Neural cell (in vitro differentiated cells): ENCODE measurements around the gene AOAH. TPM values are rescaled to one million over a fixed set of nuclear protein-coding genes. Genes with fewer than 3 reads are reported as not detected.
"Not testable (repeated sequence)": the region's sequence is repeated elsewhere in the genome, so short reads cannot be mapped to it uniquely, and the experiment has no call there.

Experiments used
- H2AFZ ChIP-seq: fragments of 200-600, 300-800 bp; sonication (generic), shearing (Covaris generic); 2 replicates; pipeline ENCODE4 v1.6.0; 2014; ENCODE audit warnings: low read depth, mild to moderate bottlenecking, antibody characterized with exemption, low read length, moderate library complexity
- H3F3A ChIP-seq: fragments of 200-600 bp; shearing (Covaris generic); 2 replicates; pipeline ENCODE4 v1.6.1; 2016; ENCODE audit warnings: mild to moderate bottlenecking, moderate library complexity, mixed read lengths, antibody characterized with exemption, low read length; ENCODE audit not compliant: insufficient read depth, poor library complexity, severe bottlenecking
- H3K27ac ChIP-seq: fragments of 200-600, 300-800 bp; sonication (generic), shearing (Covaris generic); 2 replicates; pipeline ENCODE4 v1.5.1; 2014; ENCODE audit warnings: mild to moderate bottlenecking, low read length, moderate library complexity
- H3K27me3 ChIP-seq: fragments of 300-800, 200-600 bp; sonication (generic), shearing (Covaris generic); 2 replicates; pipeline ENCODE4 v1.6.0; 2014; ENCODE audit warnings: mild to moderate bottlenecking, low read depth, low read length, moderate library complexity; ENCODE audit not compliant: insufficient read depth
- H3K36me3 ChIP-seq: fragments of 300-800, 200-600 bp; sonication (generic), shearing (Covaris generic); 2 replicates; pipeline ENCODE4 v1.5.1; 2014; ENCODE audit warnings: mild to moderate bottlenecking, antibody characterized with exemption, low read length, moderate library complexity; ENCODE audit not compliant: insufficient read depth
- H3K4me2 ChIP-seq: fragments of 300-800, 200-600 bp; sonication (generic), shearing (Covaris generic); 2 replicates; pipeline ENCODE4 v1.6.0; 2014; ENCODE audit warnings: mild to moderate bottlenecking, low read length
- H3K4me3 ChIP-seq: fragments of 300-800, 200-600 bp; sonication (generic), shearing (Covaris generic); 2 replicates; pipeline ENCODE4 v1.5.1; 2014; ENCODE audit warnings: mild to moderate bottlenecking, low read length, moderate library complexity
- H3K79me2 ChIP-seq: fragments of 200-600 bp; shearing (Covaris generic); replicated peaks from 2 replicates; pipeline ENCODE4 v1.6.0; 2014; ENCODE audit warnings: mild to moderate bottlenecking, low read length, moderate library complexity; ENCODE audit not compliant: insufficient read depth
- H3K9ac ChIP-seq: fragments of 300-800, 200-600 bp; sonication (generic), shearing (Covaris generic); 2 replicates; pipeline ENCODE4 v1.6.1; 2016; ENCODE audit warnings: mild to moderate bottlenecking, low read length, mixed read lengths
- H3K9me2 ChIP-seq: fragments of 200-600 bp; shearing (Covaris generic); 2 replicates; pipeline ENCODE4 v1.6.1; 2016; ENCODE audit warnings: mild to moderate bottlenecking, low read length, mixed read lengths; ENCODE audit not compliant: insufficient read depth
- H3K9me3 ChIP-seq: fragments of 200-600, 300-800 bp; sonication (generic), shearing (Covaris generic); 2 replicates; pipeline ENCODE4 v1.6.1; 2016; ENCODE audit warnings: mild to moderate bottlenecking, mixed run types, low read length, moderate library complexity, mixed read lengths
- H4K20me1 ChIP-seq: fragments of 200-600 bp; shearing (Covaris generic); 2 replicates; pipeline ENCODE4 v1.6.1; 2016; ENCODE audit warnings: mild to moderate bottlenecking, mixed run types; ENCODE audit not compliant: insufficient read depth
- EP300 ChIP-seq: fragments of 450-650 bp; conservative IDR thresholded peaks from 2 replicates; pipeline ENCODE4 v1.6.1; 2014; ENCODE audit warnings: antibody characterized with exemption, mild to moderate bottlenecking, moderate library complexity; ENCODE audit not compliant: poor library complexity, severe bottlenecking
- EZH2 ChIP-seq: fragments of 200-600, 300-800 bp; shearing (Covaris generic), sonication (generic); IDR thresholded peaks from 2 replicates; pipeline ENCODE4 v1.6.1; 2014; ENCODE audit warnings: antibody characterized with exemption, low read length, borderline replicate concordance, mild to moderate bottlenecking; ENCODE audit not compliant: insufficient read depth, poor library complexity, severe bottlenecking
- MXI1 ChIP-seq: fragments of 450-650 bp; conservative IDR thresholded peaks from 2 replicates; pipeline ENCODE4 v1.6.1; 2014; ENCODE audit warnings: antibody characterized with exemption, mild to moderate bottlenecking; ENCODE audit not compliant: poor library complexity, severe bottlenecking
- POLR2AphosphoS5 ChIP-seq: IDR thresholded peaks from 2 replicates; pipeline ENCODE4 v1.6.1; 2012
- RAD21 ChIP-seq: fragments of 450-650 bp; conservative IDR thresholded peaks from 2 replicates; pipeline ENCODE4 v1.6.1; 2014; ENCODE audit warnings: antibody characterized with exemption, mild to moderate bottlenecking, moderate library complexity
- REST ChIP-seq: IDR thresholded peaks from 2 replicates; pipeline ENCODE4 v1.6.1; 2012; ENCODE audit warnings: borderline replicate concordance
- SMC3 ChIP-seq: fragments of 450-650 bp; conservative IDR thresholded peaks from 2 replicates; pipeline ENCODE4 v1.6.1; 2014; ENCODE audit warnings: antibody characterized with exemption, mild to moderate bottlenecking, moderate library complexity; ENCODE audit not compliant: poor library complexity
- TAF1 ChIP-seq: IDR thresholded peaks from 2 replicates; pipeline ENCODE4 v1.6.1; 2012; ENCODE audit warnings: low read depth
- polyA plus RNA-seq: library from polyadenylated mRNA; depleted of rRNA; stranded (reverse); fragments of >200 nt; gene quantifications from 2 replicates; pipeline ENCODE4 v1.2.3, GENCODE V29; 2014
- TF ChIP-seq, protein P1 (sequence below): fragments of 450-650 bp; IDR thresholded peaks from 2 replicates; pipeline ENCODE4 v1.5.1; 2014; ENCODE audit warnings: antibody characterized with exemption, mild to moderate bottlenecking, moderate library complexity; ENCODE audit not compliant: poor library complexity, severe bottlenecking

AOAH gene
- polyA plus RNA-seq, 1 donor from 2014 or later = 4.3 TPM

GRCh38 chr7:36506130-36506798, 218.0 kb downstream of the AOAH start:
- Histone ChIP-seq H4K20me1 (no peaks in the 10 kb centered on the region), H3K27me3 (no peaks in the 10 kb centered on the region), H3F3A (no peaks in the 10 kb centered on the region), H3K9ac (no peak overlapping the region), H3K36me3 (no peaks in the 10 kb centered on the region), H2AFZ (no peak overlapping the region), H3K4me2 (no peak overlapping the region), H3K27ac (no peak overlapping the region), H3K9me2 (no peaks in the 10 kb centered on the region), H3K9me3 (no peaks in the 10 kb centered on the region), H3K4me3 (no peak overlapping the region), H3K79me2 (no peaks in the 10 kb centered on the region)
- TF ChIP-seq SMC3 (no peak), TAF1 (no peak), REST (no peak), MXI1 (no peak), EZH2 (no peak), POLR2AphosphoS5 (no peak), RAD21 (no peak), EP300 (no peak)
- TF ChIP-seq, protein P1, sequence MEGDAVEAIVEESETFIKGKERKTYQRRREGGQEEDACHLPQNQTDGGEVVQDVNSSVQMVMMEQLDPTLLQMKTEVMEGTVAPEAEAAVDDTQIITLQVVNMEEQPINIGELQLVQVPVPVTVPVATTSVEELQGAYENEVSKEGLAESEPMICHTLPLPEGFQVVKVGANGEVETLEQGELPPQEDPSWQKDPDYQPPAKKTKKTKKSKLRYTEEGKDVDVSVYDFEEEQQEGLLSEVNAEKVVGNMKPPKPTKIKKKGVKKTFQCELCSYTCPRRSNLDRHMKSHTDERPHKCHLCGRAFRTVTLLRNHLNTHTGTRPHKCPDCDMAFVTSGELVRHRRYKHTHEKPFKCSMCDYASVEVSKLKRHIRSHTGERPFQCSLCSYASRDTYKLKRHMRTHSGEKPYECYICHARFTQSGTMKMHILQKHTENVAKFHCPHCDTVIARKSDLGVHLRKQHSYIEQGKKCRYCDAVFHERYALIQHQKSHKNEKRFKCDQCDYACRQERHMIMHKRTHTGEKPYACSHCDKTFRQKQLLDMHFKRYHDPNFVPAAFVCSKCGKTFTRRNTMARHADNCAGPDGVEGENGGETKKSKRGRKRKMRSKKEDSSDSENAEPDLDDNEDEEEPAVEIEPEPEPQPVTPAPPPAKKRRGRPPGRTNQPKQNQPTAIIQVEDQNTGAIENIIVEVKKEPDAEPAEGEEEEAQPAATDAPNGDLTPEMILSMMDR = no peak

GRCh38 chr7:36504617-36505016, 219.7 kb downstream of the AOAH start:
- not testable (repeated sequence) for H3K4me3 ChIP-seq, H2AFZ ChIP-seq, H3K4me2 ChIP-seq, H3K27ac ChIP-seq, H3K9ac ChIP-seq, H3K79me2 ChIP-seq, H3K9me2 ChIP-seq, H3F3A ChIP-seq, H3K9me3 ChIP-seq, H3K27me3 ChIP-seq, H3K36me3 ChIP-seq, H4K20me1 ChIP-seq

- not testable (repeated sequence) for H3K36me3 ChIP-seq, H3K79me2 ChIP-seq, H3K27ac ChIP-seq, H3K9me3 ChIP-seq, H3K27me3 ChIP-seq, H3K9me2 ChIP-seq, H3K4me2 ChIP-seq, H3F3A ChIP-seq, H4K20me1 ChIP-seq, H2AFZ ChIP-seq, H3K4me3 ChIP-seq, H3K9ac ChIP-seq
Observed at GRCh38 chr7:36504216-36504615, 220.1 kb downstream of the AOAH start.
